HL-60 (cell line): ENCODE results near the gene HNRNPF.

Experiments used
- DNase-seq, 2 experiments: peaks; one replicate each; pipeline ENCODE4 v3.0.0-alpha.2; 2010 to 2020; ENCODE audit warnings: low read depth in 1 of 2, low spot score in 1 of 2
- H3K27ac ChIP-seq: fragments of 250-450 bp; sonication (Bioruptor Pico); replicated peaks from 2 replicates; pipeline ENCODE4 v1.5.1; 2020; ENCODE audit warnings: mild to moderate bottlenecking, moderate library complexity
- H3K27me3 ChIP-seq: fragments of 250-450 bp; sonication (Bioruptor Pico); 2 replicates; pipeline ENCODE4 v1.5.1; 2021; ENCODE audit warnings: mild to moderate bottlenecking, moderate library complexity; ENCODE audit not compliant: insufficient read depth, poor library complexity, severe bottlenecking
- H3K4me3 ChIP-seq: replicated peaks from 2 replicates; pipeline ENCODE4 v1.5.1; 2011; ENCODE audit warnings: mild to moderate bottlenecking, control low read depth, low read length; ENCODE audit not compliant: insufficient read depth
- GABPA ChIP-seq: IDR thresholded peaks from 2 replicates; pipeline ENCODE4 v1.6.1; 2012; ENCODE audit warnings: low read depth
- POLR2AphosphoS5 ChIP-seq: IDR thresholded peaks from 2 replicates; pipeline ENCODE4 v1.6.1; 2012; ENCODE audit warnings: low read depth
- SPI1 ChIP-seq: IDR thresholded peaks from 2 replicates; pipeline ENCODE4 v1.6.1; 2012; ENCODE audit warnings: low read depth, mild to moderate bottlenecking, borderline replicate concordance
- TF ChIP-seq, protein P1 (sequence below): IDR thresholded peaks from one replicate; pipeline ENCODE4 v1.5.1; 2011; ENCODE audit warnings: low read length, control low read depth, inconsistent platforms; ENCODE audit not compliant: insufficient read depth
- TF ChIP-seq, protein P2 (sequence below): IDR thresholded peaks from 2 replicates; pipeline ENCODE4 v1.6.1; 2012; ENCODE audit warnings: low read depth; ENCODE audit not compliant: insufficient replicate concordance

Gene HNRNPF

DNA sequence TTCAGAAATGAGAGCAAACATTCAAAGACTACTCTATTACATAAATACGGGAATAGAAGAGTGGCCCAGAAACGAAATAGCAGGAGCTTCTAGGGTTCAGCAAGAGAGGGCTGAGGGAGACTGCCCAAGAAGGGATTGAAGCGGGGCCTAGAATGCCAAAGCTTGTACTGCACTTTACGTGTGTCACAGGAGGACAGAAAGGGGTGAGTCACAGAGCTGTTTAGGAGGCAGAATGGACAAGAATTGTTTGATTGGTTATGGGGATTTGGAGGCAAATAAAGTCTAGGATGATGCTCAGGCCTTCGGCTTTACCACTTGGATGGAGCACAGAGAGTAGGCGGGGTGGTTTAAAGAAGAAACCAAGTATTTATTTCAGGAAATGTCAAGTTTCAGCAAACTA, 48.9 kb downstream of the HNRNPF start:
- no peak for DNase-seq
- no peak for TF ChIP-seq GABPA
- TF ChIP-seq, protein P1, sequence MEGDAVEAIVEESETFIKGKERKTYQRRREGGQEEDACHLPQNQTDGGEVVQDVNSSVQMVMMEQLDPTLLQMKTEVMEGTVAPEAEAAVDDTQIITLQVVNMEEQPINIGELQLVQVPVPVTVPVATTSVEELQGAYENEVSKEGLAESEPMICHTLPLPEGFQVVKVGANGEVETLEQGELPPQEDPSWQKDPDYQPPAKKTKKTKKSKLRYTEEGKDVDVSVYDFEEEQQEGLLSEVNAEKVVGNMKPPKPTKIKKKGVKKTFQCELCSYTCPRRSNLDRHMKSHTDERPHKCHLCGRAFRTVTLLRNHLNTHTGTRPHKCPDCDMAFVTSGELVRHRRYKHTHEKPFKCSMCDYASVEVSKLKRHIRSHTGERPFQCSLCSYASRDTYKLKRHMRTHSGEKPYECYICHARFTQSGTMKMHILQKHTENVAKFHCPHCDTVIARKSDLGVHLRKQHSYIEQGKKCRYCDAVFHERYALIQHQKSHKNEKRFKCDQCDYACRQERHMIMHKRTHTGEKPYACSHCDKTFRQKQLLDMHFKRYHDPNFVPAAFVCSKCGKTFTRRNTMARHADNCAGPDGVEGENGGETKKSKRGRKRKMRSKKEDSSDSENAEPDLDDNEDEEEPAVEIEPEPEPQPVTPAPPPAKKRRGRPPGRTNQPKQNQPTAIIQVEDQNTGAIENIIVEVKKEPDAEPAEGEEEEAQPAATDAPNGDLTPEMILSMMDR = no peak
- no peak for TF ChIP-seq SPI1
- TF ChIP-seq POLR2AphosphoS5 = no peak
- TF ChIP-seq, protein P2, sequence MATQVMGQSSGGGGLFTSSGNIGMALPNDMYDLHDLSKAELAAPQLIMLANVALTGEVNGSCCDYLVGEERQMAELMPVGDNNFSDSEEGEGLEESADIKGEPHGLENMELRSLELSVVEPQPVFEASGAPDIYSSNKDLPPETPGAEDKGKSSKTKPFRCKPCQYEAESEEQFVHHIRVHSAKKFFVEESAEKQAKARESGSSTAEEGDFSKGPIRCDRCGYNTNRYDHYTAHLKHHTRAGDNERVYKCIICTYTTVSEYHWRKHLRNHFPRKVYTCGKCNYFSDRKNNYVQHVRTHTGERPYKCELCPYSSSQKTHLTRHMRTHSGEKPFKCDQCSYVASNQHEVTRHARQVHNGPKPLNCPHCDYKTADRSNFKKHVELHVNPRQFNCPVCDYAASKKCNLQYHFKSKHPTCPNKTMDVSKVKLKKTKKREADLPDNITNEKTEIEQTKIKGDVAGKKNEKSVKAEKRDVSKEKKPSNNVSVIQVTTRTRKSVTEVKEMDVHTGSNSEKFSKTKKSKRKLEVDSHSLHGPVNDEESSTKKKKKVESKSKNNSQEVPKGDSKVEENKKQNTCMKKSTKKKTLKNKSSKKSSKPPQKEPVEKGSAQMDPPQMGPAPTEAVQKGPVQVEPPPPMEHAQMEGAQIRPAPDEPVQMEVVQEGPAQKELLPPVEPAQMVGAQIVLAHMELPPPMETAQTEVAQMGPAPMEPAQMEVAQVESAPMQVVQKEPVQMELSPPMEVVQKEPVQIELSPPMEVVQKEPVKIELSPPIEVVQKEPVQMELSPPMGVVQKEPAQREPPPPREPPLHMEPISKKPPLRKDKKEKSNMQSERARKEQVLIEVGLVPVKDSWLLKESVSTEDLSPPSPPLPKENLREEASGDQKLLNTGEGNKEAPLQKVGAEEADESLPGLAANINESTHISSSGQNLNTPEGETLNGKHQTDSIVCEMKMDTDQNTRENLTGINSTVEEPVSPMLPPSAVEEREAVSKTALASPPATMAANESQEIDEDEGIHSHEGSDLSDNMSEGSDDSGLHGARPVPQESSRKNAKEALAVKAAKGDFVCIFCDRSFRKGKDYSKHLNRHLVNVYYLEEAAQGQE = no peak
- Histone ChIP-seq H3K27ac (no peak overlapping the region), H3K4me3 (no peak overlapping the region), H3K27me3 (no peaks in the 10 kb centered on the region)

DNA sequence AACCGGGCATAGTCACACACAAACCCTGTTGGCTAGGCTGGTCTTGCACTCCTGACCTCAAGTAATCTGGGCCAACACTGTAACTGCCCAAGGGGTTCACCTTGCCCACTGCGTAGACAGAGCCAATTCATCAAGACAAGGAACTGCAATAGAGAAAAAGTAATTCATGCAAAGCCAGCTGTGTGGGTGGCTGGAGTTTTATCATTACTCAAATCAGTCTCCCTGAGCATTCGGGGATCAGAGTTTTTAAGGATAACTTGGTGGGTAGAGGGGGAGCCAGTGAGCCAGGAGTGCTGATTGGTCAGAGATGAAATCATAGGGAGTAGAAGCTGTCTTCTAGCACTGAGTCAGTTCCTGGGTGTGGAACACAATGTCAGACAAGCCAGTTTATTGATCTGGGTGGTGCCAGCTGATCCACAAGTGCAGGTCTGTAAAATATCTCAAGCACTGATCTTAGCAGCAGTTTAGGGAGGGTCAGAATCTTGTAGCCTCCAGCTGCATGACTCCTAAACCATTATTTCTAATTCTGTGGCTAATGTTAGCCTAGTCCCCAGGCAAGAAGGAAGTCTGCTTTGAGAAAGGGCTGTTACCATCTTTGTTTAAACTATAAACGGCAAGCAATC, 53.1 kb downstream of the HNRNPF start:
- TF ChIP-seq SPI1 = no peak
- no peak for TF ChIP-seq POLR2AphosphoS5
- TF ChIP-seq, protein P1 = no peak
- no peak for TF ChIP-seq GABPA
- TF ChIP-seq, protein P2 = no peak
- no peak overlapping the region for H3K4me3 ChIP-seq
- no peak for DNase-seq
- no peak overlapping the region for H3K27ac ChIP-seq
- peaks cover under 1% of the 10 kb centered on the region for H3K27me3 ChIP-seq

DNA sequence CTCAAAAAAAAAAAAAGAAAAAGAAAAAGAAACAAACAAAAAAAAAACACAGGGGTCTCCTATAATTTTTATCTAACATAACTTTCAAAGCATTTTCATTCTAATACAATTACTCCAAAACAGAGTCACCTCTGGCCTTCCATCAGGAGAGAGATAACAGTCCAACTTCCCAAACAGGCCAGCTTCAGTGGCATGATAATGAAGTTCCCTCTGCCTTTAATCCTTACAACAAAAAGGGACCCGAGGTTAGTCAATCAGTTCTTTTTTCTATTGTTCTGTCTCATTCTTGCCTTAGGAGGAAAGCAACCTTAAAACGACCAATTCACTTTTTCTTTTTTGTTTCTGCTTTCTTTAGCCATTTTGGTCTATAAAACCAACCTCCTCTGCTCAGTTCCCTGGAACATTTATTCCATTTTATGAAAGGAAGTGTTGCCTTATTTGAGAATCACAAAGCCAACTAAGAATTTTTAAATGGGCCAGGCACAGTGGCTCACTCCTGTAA, 54.1 kb downstream of the HNRNPF start:
- Histone ChIP-seq H3K4me3 (no peak overlapping the region), H3K27ac (no peak overlapping the region), H3K27me3 (peaks cover 4% of the 10 kb centered on the region)
- TF ChIP-seq, protein P1 = no peak
- TF ChIP-seq GABPA = no peak
- TF ChIP-seq POLR2AphosphoS5 = no peak
- no peak for TF ChIP-seq SPI1
- TF ChIP-seq, protein P2 = no peak
- no peak for DNase-seq
